Measurements from ENCODE around the gene PRKCA. TPM values are rescaled to one million over a fixed set of nuclear protein-coding genes. Genes with fewer than 3 reads are reported as not detected.

Gene PRKCA
- total RNA-seq, 1 experiment from 2014 or later, result 29.5 TPM

GRCh38 chr17:66790501-66791061, 488.2 kb downstream of the PRKCA start:
- Mint-ChIP-seq H3K4me3 (no peak overlapping the region), H3K27me3 (ENCODE audit: low read depth) (no peaks in the 10 kb centered on the region), H3K27ac (no peak overlapping the region), H3K36me3 (peaks cover 10% of the 10 kb centered on the region), H3K9me3 (no peaks in the 10 kb centered on the region), H3K4me1 (peaks cover 9% of the 10 kb centered on the region)
- ChIA-PET CTCF (interaction anchor here (1.2 to 1.5 kb wide), 2 partner anchors 9 to 63 kb away, joined by 5 to 6 read pairs; no protein-coding TSS in a partner anchor), POLR2A (interaction anchor here (0.6 kb wide), 1 partner anchor 26 kb away, joined by 4 read pairs; no protein-coding TSS in a partner anchor)
- TF ChIP-seq MYBL2 (CRISPR knock-in tag; IDR thresholded peaks at IDR 0.05) (no peak), JAZF1 (CRISPR knock-in tag; IDR thresholded peaks at IDR 0.05) (no peak), HMGXB4 (CRISPR knock-in tag; IDR thresholded peaks at IDR 0.05) (no peak), KAT7 (CRISPR knock-in tag; IDR thresholded peaks at IDR 0.05; ENCODE audit: borderline replicate concordance) (no peak), ZNF671 (CRISPR knock-in tag; IDR thresholded peaks at IDR 0.05) (no peak), NFATC4 (CRISPR knock-in tag; IDR thresholded peaks at IDR 0.05) (no peak), ZNF532 (CRISPR knock-in tag; IDR thresholded peaks at IDR 0.05; ENCODE audit: borderline replicate concordance) (no peak), MLX (CRISPR knock-in tag; IDR thresholded peaks at IDR 0.05) (no peak), MAX (CRISPR knock-in tag; IDR thresholded peaks at IDR 0.05) (no peak), ZNF512 (CRISPR knock-in tag; IDR thresholded peaks at IDR 0.05; ENCODE audit: borderline replicate concordance) (no peak), STAT6 (CRISPR knock-in tag; conservative IDR thresholded peaks at IDR 0.05; ENCODE audit: low read depth) (no peak), FOXJ3 (CRISPR knock-in tag; IDR thresholded peaks at IDR 0.05; ENCODE audit: borderline replicate concordance) (no peak), PRRX2 (CRISPR knock-in tag; IDR thresholded peaks at IDR 0.05) (no peak), IRF1 (CRISPR knock-in tag; IDR thresholded peaks at IDR 0.05) (no peak), IRF2 (CRISPR knock-in tag; IDR thresholded peaks at IDR 0.05; ENCODE audit: borderline replicate concordance, low read depth) (no peak), CDX4 (CRISPR knock-in tag; IDR thresholded peaks at IDR 0.05; ENCODE audit: borderline replicate concordance) (no peak), ZMAT4 (CRISPR knock-in tag; IDR thresholded peaks at IDR 0.05) (no peak)
- ATAC-seq (no peak), DNase-seq (ENCODE audit: low spot score) (no peak)

All from WTC11 (cell line).